ENCODE data around the gene CADPS2.
A peak's percentile ranks its signal among the peaks of the same experiment; 100 is the strongest.

CADPS2 gene

GRCh38 chr7:122885583-122886356 is 490 bp downstream of the CADPS2 start:
- Histone ChIP-seq H3K27ac (replicated peaks; ENCODE audit: low read length) (peak overlapping the region; percentile 80), H3K79me1 (ENCODE audit: low read depth, low read length) (no peaks in the 10 kb centered on the region), H3K18ac (ENCODE audit: low read length) (peak overlapping the region; percentile 95), H3K9me3 (replicated peaks in 1 of 2; ENCODE audit: control insufficient read depth in 2 of 2, insufficient read depth in 1 of 2, low read depth in 1 of 2, low read length in 2 of 2) (no peaks in the 10 kb centered on the region), H3K4me2 (ENCODE audit: insufficient read depth, low read length, poor library complexity, severe bottlenecking) (peak overlapping the region; percentile 100), H2BK120ac (ENCODE audit: low read depth, low read length) (peak overlapping the region; percentile 99), H3K4me1 (ENCODE audit: control insufficient read depth in 2 of 2, insufficient read depth in 1 of 2, low read depth in 1 of 2, low read length in 2 of 2) (peaks cover 5 to 10% of the 10 kb centered on the region in 2 donors), H3K4ac (ENCODE audit: low read length) (no peak overlapping the region), H4K91ac (ENCODE audit: low read depth, low read length, poor library complexity) (no peak overlapping the region), H2AK5ac (ENCODE audit: low read depth, low read length) (no peak overlapping the region), H3K36me3 (replicated peaks in 1 of 2; ENCODE audit: control insufficient read depth in 2 of 2, insufficient read depth in 2 of 2, low read length in 2 of 2) (no peaks in the 10 kb centered on the region), H4K8ac (ENCODE audit: low read depth, low read length) (no peak overlapping the region), H3K23ac (ENCODE audit: low read depth, low read length, poor library complexity) (peak overlapping the region; percentile 90), H3K9ac (ENCODE audit: low read depth, low read length, poor library complexity) (peak overlapping the region; percentile 96), H2AFZ (ENCODE audit: low read length) (peak overlapping the region; percentile 99), H3K14ac (ENCODE audit: low read length) (peak overlapping the region; percentile 67), H2BK12ac (ENCODE audit: low read length) (peak overlapping the region; percentile 16), H2BK5ac (ENCODE audit: low read length) (peak overlapping the region; percentile 91), H3K4me3 (ENCODE audit: low read length in 2 of 2) (peak overlapping the region; percentile 90 to 91), H3K27me3 (ENCODE audit: control insufficient read depth in 3 of 3, insufficient read depth in 3 of 3, low read depth in 1 of 3, low read length in 3 of 3) (peaks cover 0 to 3% (median 0%) of the 10 kb centered on the region in 3 experiments), H2BK15ac (ENCODE audit: low read length) (peak overlapping the region; percentile 78)
- peak; percentile 32 for DNase-seq (ENCODE audit: low spot score)
- WGBS, 2 donors (ENCODE audit: extremely low coverage in 2 of 2, insufficient read length in 2 of 2, insufficient replicate concordance in 1 of 2) = no CpG with 5 or more reads among the region's 70 CpGs

GRCh38 chr7:122884186-122884585 is 2.1 kb downstream of the CADPS2 start:
- no peak overlapping the region for H2AFZ ChIP-seq (ENCODE audit: low read length)
- H3K14ac ChIP-seq (ENCODE audit: low read length) = no peak overlapping the region
- peak; percentile 23 for DNase-seq (ENCODE audit: low spot score)
- H2BK120ac ChIP-seq (ENCODE audit: low read depth, low read length) = no peak overlapping the region
- no peak overlapping the region for H3K4me3 ChIP-seq (ENCODE audit: low read length in 2 of 2)
- no peak overlapping the region for H3K9ac ChIP-seq (ENCODE audit: low read depth, low read length, poor library complexity)
- no peak overlapping the region for H4K91ac ChIP-seq (ENCODE audit: low read depth, low read length, poor library complexity)
- no peak overlapping the region for H2BK5ac ChIP-seq (ENCODE audit: low read length)
- no peak overlapping the region for H3K4ac ChIP-seq (ENCODE audit: low read length)
- no peak overlapping the region for H2BK12ac ChIP-seq (ENCODE audit: low read length)
- H2BK15ac ChIP-seq (ENCODE audit: low read length) = no peak overlapping the region
- peaks cover 5 to 10% of the 10 kb centered on the region in 2 donors for H3K4me1 ChIP-seq (ENCODE audit: control insufficient read depth in 2 of 2, insufficient read depth in 1 of 2, low read depth in 1 of 2, low read length in 2 of 2)
- H3K27me3 ChIP-seq (ENCODE audit: control insufficient read depth in 3 of 3, insufficient read depth in 3 of 3, low read depth in 1 of 3, low read length in 3 of 3) = peaks cover 0 to 3% (median 0%) of the 10 kb centered on the region in 3 experiments
- H3K18ac ChIP-seq (ENCODE audit: low read length) = no peak overlapping the region
- no peak overlapping the region for H2AK5ac ChIP-seq (ENCODE audit: low read depth, low read length)
- H3K9me3 ChIP-seq (replicated peaks in 1 of 2; ENCODE audit: control insufficient read depth in 2 of 2, insufficient read depth in 1 of 2, low read depth in 1 of 2, low read length in 2 of 2) = no peaks in the 10 kb centered on the region
- H4K8ac ChIP-seq (ENCODE audit: low read depth, low read length) = no peak overlapping the region
- H3K23ac ChIP-seq (ENCODE audit: low read depth, low read length, poor library complexity) = no peak overlapping the region
- H3K4me2 ChIP-seq (ENCODE audit: insufficient read depth, low read length, poor library complexity, severe bottlenecking) = no peak overlapping the region
- no CpG with 5 or more reads among the region's 4 CpGs for WGBS, 2 donors (ENCODE audit: extremely low coverage in 2 of 2, insufficient read length in 2 of 2, insufficient replicate concordance in 1 of 2)
- no peaks in the 10 kb centered on the region for H3K36me3 ChIP-seq (replicated peaks in 1 of 2; ENCODE audit: control insufficient read depth in 2 of 2, insufficient read depth in 2 of 2, low read length in 2 of 2)
- H3K79me1 ChIP-seq (ENCODE audit: low read depth, low read length) = no peaks in the 10 kb centered on the region
- no peak overlapping the region for H3K27ac ChIP-seq (replicated peaks; ENCODE audit: low read length)

GRCh38 chr7:122883049-122883680 is 3.1 kb downstream of the CADPS2 start:
- H3K9ac ChIP-seq (ENCODE audit: low read depth, low read length, poor library complexity) = no peak overlapping the region
- no peak for DNase-seq (ENCODE audit: low spot score)
- no CpG with 5 or more reads among the region's 3 CpGs for WGBS, 2 donors (ENCODE audit: extremely low coverage in 2 of 2, insufficient read length in 2 of 2, insufficient replicate concordance in 1 of 2)
- no peak overlapping the region for H2BK5ac ChIP-seq (ENCODE audit: low read length)
- no peaks in the 10 kb centered on the region for H3K9me3 ChIP-seq (replicated peaks in 1 of 2; ENCODE audit: control insufficient read depth in 2 of 2, insufficient read depth in 1 of 2, low read depth in 1 of 2, low read length in 2 of 2)
- no peak overlapping the region for H3K14ac ChIP-seq (ENCODE audit: low read length)
- no peak overlapping the region for H3K4me2 ChIP-seq (ENCODE audit: insufficient read depth, low read length, poor library complexity, severe bottlenecking)
- no peak overlapping the region for H4K91ac ChIP-seq (ENCODE audit: low read depth, low read length, poor library complexity)
- H3K36me3 ChIP-seq (replicated peaks in 1 of 2; ENCODE audit: control insufficient read depth in 2 of 2, insufficient read depth in 2 of 2, low read length in 2 of 2) = no peaks in the 10 kb centered on the region
- no peak overlapping the region for H3K23ac ChIP-seq (ENCODE audit: low read depth, low read length, poor library complexity)
- no peak overlapping the region for H2AK5ac ChIP-seq (ENCODE audit: low read depth, low read length)
- H4K8ac ChIP-seq (ENCODE audit: low read depth, low read length) = no peak overlapping the region
- peaks cover 5 to 10% of the 10 kb centered on the region in 2 donors for H3K4me1 ChIP-seq (ENCODE audit: control insufficient read depth in 2 of 2, insufficient read depth in 1 of 2, low read depth in 1 of 2, low read length in 2 of 2)
- no peaks in the 10 kb centered on the region for H3K79me1 ChIP-seq (ENCODE audit: low read depth, low read length)
- no peak overlapping the region for H2BK15ac ChIP-seq (ENCODE audit: low read length)
- H3K27ac ChIP-seq (replicated peaks; ENCODE audit: low read length) = no peak overlapping the region
- H3K18ac ChIP-seq (ENCODE audit: low read length) = no peak overlapping the region
- no peak overlapping the region for H2BK12ac ChIP-seq (ENCODE audit: low read length)
- H3K4ac ChIP-seq (ENCODE audit: low read length) = no peak overlapping the region
- no peak overlapping the region for H2BK120ac ChIP-seq (ENCODE audit: low read depth, low read length)
- no peak overlapping the region for H3K4me3 ChIP-seq (ENCODE audit: low read length in 2 of 2)
- peaks cover 0 to 3% (median 0%) of the 10 kb centered on the region in 3 experiments for H3K27me3 ChIP-seq (ENCODE audit: control insufficient read depth in 3 of 3, insufficient read depth in 3 of 3, low read depth in 1 of 3, low read length in 3 of 3)
- no peak overlapping the region for H2AFZ ChIP-seq (ENCODE audit: low read length)

GRCh38 chr7:122881324-122881723 is 4.9 kb downstream of the CADPS2 start:
- Histone ChIP-seq H2AK5ac (ENCODE audit: low read depth, low read length) (no peak overlapping the region), H3K23ac (ENCODE audit: low read depth, low read length, poor library complexity) (no peak overlapping the region), H2BK120ac (ENCODE audit: low read depth, low read length) (no peak overlapping the region), H3K36me3 (replicated peaks in 1 of 2; ENCODE audit: control insufficient read depth in 2 of 2, insufficient read depth in 2 of 2, low read length in 2 of 2) (no peaks in the 10 kb centered on the region), H3K4me2 (ENCODE audit: insufficient read depth, low read length, poor library complexity, severe bottlenecking) (no peak overlapping the region), H3K79me1 (ENCODE audit: low read depth, low read length) (no peaks in the 10 kb centered on the region), H3K27ac (replicated peaks; ENCODE audit: low read length) (no peak overlapping the region), H3K4ac (ENCODE audit: low read length) (no peak overlapping the region), H4K8ac (ENCODE audit: low read depth, low read length) (no peak overlapping the region), H2BK12ac (ENCODE audit: low read length) (no peak overlapping the region), H2BK15ac (ENCODE audit: low read length) (no peak overlapping the region), H3K27me3 (ENCODE audit: control insufficient read depth in 3 of 3, insufficient read depth in 3 of 3, low read depth in 1 of 3, low read length in 3 of 3) (peaks cover 0 to 2% (median 0%) of the 10 kb centered on the region in 3 experiments), H3K4me1 (ENCODE audit: control insufficient read depth in 2 of 2, insufficient read depth in 1 of 2, low read depth in 1 of 2, low read length in 2 of 2) (peaks cover 3 to 10% of the 10 kb centered on the region in 2 donors), H2AFZ (ENCODE audit: low read length) (no peak overlapping the region), H3K4me3 (ENCODE audit: low read length in 2 of 2) (no peak overlapping the region), H4K91ac (ENCODE audit: low read depth, low read length, poor library complexity) (no peak overlapping the region), H3K18ac (ENCODE audit: low read length) (no peak overlapping the region), H3K14ac (ENCODE audit: low read length) (no peak overlapping the region), H2BK5ac (ENCODE audit: low read length) (no peak overlapping the region), H3K9ac (ENCODE audit: low read depth, low read length, poor library complexity) (no peak overlapping the region), H3K9me3 (replicated peaks in 1 of 2; ENCODE audit: control insufficient read depth in 2 of 2, insufficient read depth in 1 of 2, low read depth in 1 of 2, low read length in 2 of 2) (no peaks in the 10 kb centered on the region)
- no CpG with 5 or more reads among the region's 1 CpG for WGBS, 2 donors (ENCODE audit: extremely low coverage in 2 of 2, insufficient read length in 2 of 2, insufficient replicate concordance in 1 of 2)
- no peak for DNase-seq (ENCODE audit: low spot score)
